ENCODE results near the gene ALG5.

Gene ALG5

GRCh38 chr13:36979361-36980050 lies 19.6 kb downstream of the ALG5 start:
- peak; percentile 69 for DNase-seq (ENCODE audit: low read depth)

DNA sequence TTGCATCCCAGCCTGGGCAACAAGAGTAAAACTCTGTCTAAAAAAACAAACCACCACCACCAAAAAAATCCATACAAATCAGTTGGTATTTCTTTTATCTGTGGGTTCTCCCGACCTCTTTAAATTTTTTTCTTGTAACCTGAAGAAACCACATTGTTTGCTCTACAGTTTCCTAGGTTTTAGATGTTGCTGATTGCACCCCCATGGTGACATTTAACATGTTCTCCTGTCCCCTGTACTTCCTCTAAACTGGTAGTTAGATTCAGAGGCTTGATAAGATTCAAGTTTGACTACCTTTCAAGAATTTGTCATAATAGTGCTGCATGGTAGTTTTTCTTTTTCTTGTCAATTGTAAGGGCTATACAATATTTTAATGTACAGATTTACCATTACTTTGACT lies 24.0 kb downstream of the ALG5 start:
- DNase-seq (ENCODE audit: low read depth): no peak

DNA sequence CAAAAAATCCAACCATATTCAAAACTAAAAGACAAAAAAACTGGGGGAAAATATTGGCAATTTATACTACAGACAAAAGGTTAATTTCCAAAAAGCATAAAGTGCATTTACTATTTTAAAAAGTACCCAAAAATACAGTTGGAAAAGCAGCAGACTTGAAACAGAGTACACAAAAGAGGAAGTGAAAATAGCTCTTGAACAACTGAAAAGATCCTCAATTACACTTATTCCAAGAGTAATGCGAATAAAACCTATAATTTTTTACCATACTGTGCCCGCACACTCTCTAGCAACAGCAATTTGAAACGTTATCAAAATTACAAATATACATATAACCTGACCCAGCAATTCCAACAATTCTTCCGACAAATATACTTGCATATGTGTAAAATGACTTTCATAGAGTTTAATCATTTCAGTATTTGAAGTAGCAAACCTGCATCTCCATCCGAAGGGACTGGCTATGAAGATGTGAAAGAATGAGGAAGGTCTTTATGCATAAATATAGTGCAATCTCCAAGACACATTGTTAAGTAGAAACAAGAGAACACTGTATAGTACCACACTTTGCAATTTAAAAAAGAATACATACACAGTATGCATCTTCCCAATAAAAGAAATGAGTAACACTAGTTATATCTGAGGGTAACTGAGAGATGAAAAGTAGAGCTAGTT lies 25.4 kb downstream of the ALG5 start:
- no peak for DNase-seq (ENCODE audit: low read depth)

DNA sequence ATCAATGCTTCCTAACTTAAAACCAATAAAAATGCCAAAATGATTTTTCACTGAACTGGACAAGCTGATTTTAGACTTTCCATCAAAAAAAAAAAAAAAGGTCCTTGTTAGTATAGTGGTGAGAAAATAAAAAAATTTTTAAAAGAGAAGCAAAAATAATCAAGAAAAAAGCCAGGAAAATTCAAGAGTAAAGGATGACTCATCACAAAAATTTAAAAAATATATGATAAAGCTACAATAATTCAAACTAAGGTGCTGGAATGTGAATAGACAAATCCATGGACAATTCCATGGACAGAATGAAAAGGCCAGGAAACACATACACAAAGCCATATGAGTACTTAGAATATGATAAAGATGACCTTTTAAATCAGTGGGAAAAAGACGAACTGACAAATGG lies 26.1 kb downstream of the ALG5 start:
- DNase-seq (ENCODE audit: low read depth): no peak

- no peak for DNase-seq (ENCODE audit: low read depth)
These were observed 32.7 kb downstream of the ALG5 start for GRCh38 chr13:36966404-36966803.

GRCh38 chr13:36965767-36966166 lies 33.4 kb downstream of the ALG5 start:
- peak; percentile 81 for DNase-seq (ENCODE audit: low read depth)

GRCh38 chr13:36959456-36960116 lies 39.6 kb downstream of the ALG5 start:
- DNase-seq (ENCODE audit: low read depth): no peak

- DNase-seq (ENCODE audit: low read depth): no peak
These were observed 44.6 kb downstream of the ALG5 start for GRCh38 chr13:36954542-36954941.

GRCh38 chr13:36950920-36951319 lies 48.2 kb downstream of the ALG5 start:
- DNase-seq (ENCODE audit: low read depth): no peak

GRCh38 chr13:36950330-36950729 lies 48.8 kb downstream of the ALG5 start:
- no peak for DNase-seq (ENCODE audit: low read depth)

- DNase-seq (ENCODE audit: low read depth): no peak
These were observed 54.1 kb downstream of the ALG5 start for GRCh38 chr13:36945078-36945477.

DNA sequence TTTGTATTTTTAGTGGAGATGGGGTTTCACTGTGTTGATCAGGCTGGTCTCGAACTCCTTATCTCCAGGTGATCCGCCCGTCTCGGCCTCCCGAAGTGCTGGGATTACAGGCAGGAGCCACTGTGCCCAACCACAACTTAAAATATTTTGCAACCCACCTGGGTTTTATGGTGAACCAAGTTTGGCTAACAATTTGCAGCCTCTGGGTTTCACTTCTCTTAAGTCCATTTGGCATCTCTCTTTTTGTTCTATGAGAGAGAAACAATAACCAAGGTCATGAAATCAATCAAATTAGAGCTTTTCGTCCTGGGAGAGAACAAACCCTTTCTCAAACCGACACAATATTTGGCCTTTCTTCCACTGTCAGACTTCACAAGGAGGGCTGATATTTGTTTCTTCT lies 73.5 kb downstream of the ALG5 start:
- no peak for DNase-seq (ENCODE audit: low read depth)

DNA sequence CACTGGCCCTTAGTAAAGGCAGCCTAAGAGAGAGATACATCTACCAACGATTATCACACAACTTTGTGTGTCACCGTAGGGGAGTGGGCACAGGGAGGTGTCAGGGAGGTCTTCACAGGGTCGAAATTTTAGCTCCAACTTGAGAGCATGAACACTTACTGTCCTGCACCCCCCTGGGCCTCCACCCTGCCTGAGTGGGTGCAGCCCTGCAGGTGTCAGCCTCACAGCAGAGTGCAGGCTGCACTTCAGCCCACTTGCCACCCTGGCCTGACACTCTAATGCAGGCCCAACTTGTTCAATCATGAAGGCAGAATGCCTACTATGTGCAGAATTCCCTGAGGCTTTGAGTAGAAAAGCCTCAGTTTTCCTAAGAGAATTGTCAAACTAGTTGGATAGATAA lies 75.1 kb downstream of the ALG5 start:
- DNase-seq (ENCODE audit: low read depth): no peak

DNA sequence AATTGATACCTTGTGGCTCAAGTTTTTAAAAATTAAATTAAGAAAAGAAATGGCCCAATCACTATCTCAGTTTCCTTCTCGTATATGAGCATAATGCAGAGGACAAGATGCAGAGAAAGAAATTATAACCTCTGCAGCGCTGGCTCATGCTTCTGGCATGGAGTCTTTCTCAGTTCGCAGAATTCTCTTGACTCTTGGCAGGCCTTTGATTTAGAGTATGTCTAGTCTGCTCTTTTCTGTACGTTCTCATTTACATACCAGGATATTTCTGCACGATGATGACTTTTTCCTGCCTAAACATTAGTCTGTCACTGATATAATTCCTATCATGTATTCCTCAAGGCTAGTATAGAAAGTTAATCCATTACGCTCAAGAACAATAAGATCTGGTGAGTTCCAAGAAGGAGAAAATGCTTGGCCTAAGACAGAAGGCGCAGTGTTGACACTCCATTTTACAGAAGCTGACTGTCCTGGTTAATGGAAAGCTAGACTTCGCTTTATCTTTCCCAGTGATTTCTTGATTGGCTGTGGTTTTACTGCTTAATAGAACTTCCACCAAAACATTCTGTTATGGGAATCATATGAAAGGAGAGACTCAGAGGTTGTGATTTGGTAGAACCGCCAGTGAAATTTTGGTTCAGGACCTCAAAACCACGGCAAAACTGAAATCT lies 77.4 kb downstream of the ALG5 start:
- DNase-seq (ENCODE audit: low read depth): no peak

- peak; percentile 13 for DNase-seq (ENCODE audit: low read depth)
These were observed 78.4 kb downstream of the ALG5 start for GRCh38 chr13:36920616-36921185.

DNA sequence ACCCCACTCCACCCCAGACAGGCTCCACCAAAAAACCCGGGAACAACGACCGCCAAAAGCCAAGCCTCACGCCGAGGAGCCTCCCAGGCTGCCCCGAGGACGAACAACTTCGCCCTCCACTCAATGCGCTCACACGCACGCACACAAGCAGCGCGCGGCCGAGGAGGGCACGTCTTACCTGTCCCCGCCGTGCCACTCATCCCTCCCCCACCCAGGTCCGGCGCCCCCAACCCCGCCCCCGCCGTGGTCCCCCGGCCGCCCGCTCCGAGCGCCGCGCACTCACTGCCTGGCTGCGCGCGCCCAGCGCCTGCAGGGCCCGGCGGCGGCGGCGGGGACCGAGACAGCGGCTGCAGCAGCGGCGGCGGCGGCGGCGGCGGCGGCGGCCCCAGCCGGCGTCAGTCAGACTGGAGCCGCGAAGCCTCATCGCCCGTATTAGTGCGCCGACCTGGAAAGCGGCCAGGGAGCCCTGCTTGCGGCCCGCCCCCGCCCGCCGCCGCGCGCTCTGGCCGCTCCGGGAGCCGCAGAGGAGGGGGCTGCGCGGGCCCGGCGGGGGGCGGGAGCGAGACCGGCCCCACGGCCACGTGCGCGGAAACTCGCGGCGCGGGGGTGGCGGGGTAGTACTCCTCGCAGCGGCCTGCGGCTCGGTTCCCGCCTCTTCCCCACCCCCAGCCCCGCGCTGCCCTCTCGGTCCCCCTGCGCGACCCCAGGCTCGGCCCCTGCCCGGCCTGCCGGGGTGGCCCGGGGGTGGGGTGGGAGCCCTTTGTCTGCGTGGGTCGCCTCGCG lies 79.1 kb downstream of the ALG5 start, which contains the start of gene SMAD9:
Gene SMAD9 (minus strand): TSS at position 406 of the 783 bp plus-strand sequence. CDS start 40,549 bp downstream, outside the sequence.
- DNase-seq (ENCODE audit: low read depth): peak; percentile 71

GRCh38 chr13:36919171-36919832 lies 79.8 kb downstream of the ALG5 start:
- peak; percentile 47 for DNase-seq (ENCODE audit: low read depth)

GRCh38 chr13:36918246-36919131 lies 80.7 kb downstream of the ALG5 start:
- DNase-seq (ENCODE audit: low read depth): peak; percentile 73

DNA sequence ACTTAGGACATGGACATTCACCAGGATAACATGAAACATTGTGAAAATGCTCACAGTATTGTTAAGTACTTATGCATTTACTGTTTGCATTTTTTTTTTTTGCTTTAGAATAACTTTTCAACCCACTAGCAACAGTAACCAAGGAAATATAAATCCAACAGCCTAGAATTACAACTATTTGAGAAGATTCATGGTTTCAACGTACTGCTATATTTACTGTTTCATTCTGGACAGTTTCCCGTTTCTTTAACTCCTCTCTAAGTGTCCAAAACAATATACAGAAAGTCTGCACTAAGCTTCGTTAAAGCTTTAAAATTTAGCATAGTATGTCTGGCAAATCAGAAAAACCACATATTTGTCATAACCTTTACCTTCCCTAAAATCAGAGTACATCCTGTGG lies 81.8 kb downstream of the ALG5 start:
- DNase-seq (ENCODE audit: low read depth): peak; percentile 35
